Progenitor cell of endocrine pancreas (in vitro differentiated cells): ENCODE measurements around the gene WDFY3. TPM values are rescaled to one million over a fixed set of nuclear protein-coding genes. Genes with fewer than 3 reads are reported as not detected.

ENCODE experiments used
- DNase-seq: peaks from one replicate; pipeline ENCODE4 v3.0.0; 2021; ENCODE audit warnings: low spot score; ENCODE audit not compliant: unreplicated experiment
- H3K27ac Mint-ChIP-seq: 2 replicates; pipeline ENCODE4 v1.8.0; 2021; ENCODE audit warnings: mild to moderate bottlenecking, moderate library complexity, mixed read lengths
- H3K27me3 Mint-ChIP-seq: 2 replicates; pipeline ENCODE4 v1.8.0; 2021; ENCODE audit warnings: mixed read lengths
- H3K36me3 Mint-ChIP-seq: 2 replicates; pipeline ENCODE4 v1.8.0; 2022; ENCODE audit warnings: mixed read lengths; ENCODE audit not compliant: insufficient read depth
- H3K4me1 Mint-ChIP-seq: 2 replicates; pipeline ENCODE4 v1.8.0; 2021; ENCODE audit warnings: low read depth, mixed read lengths
- H3K4me3 Mint-ChIP-seq: 2 replicates; pipeline ENCODE4 v1.8.0; 2021; ENCODE audit warnings: low read depth, mild to moderate bottlenecking, moderate library complexity, mixed read lengths
- H3K9me3 Mint-ChIP-seq: 2 replicates; pipeline ENCODE4 v1.8.0; 2021; ENCODE audit warnings: low read depth, mixed read lengths
- CTCF ChIP-seq: fragments of 200-600 bp; sonication (generic); IDR thresholded peaks from one replicate; pipeline ENCODE4 v1.5.0; 2021; ENCODE audit warnings: antibody characterized with exemption, mild to moderate bottlenecking; ENCODE audit not compliant: unreplicated experiment
- total RNA-seq: library from RNA; stranded (reverse); gene quantifications from 2 replicates; pipeline ENCODE4 v1.2.1, GENCODE V29; 2021

Gene WDFY3
- total RNA-seq, 1 donor from 2014 or later = 115 TPM

- H3K4me1 Mint-ChIP-seq = peaks cover 9% of the 10 kb centered on the region
- no peak for DNase-seq
- no peak for TF ChIP-seq CTCF
- H3K36me3 Mint-ChIP-seq = peaks cover 42% of the 10 kb centered on the region
- H3K27ac Mint-ChIP-seq = no peak overlapping the region
- H3K9me3 Mint-ChIP-seq = no peaks in the 10 kb centered on the region
- H3K4me3 Mint-ChIP-seq = no peak overlapping the region
- no peaks in the 10 kb centered on the region for H3K27me3 Mint-ChIP-seq
Observed at GRCh38 chr4:84699001-84699671, 267.4 kb downstream of the WDFY3 start.

GRCh38 chr4:84697615-84698201 is 268.8 kb downstream of the WDFY3 start:
- peaks cover 9% of the 10 kb centered on the region for H3K4me1 Mint-ChIP-seq
- H3K36me3 Mint-ChIP-seq = peaks cover 40% of the 10 kb centered on the region
- no peak for DNase-seq
- H3K4me3 Mint-ChIP-seq = no peak overlapping the region
- no peak for TF ChIP-seq CTCF
- H3K27ac Mint-ChIP-seq = no peak overlapping the region
- H3K9me3 Mint-ChIP-seq = no peaks in the 10 kb centered on the region
- H3K27me3 Mint-ChIP-seq = no peaks in the 10 kb centered on the region

- Mint-ChIP-seq H3K4me1 (peaks cover 9% of the 10 kb centered on the region), H3K4me3 (no peak overlapping the region), H3K27me3 (no peaks in the 10 kb centered on the region), H3K36me3 (peaks cover 36% of the 10 kb centered on the region), H3K27ac (no peak overlapping the region), H3K9me3 (no peaks in the 10 kb centered on the region)
- no peak for DNase-seq
- no peak for TF ChIP-seq CTCF
Observed at GRCh38 chr4:84697159-84697558, 269.3 kb downstream of the WDFY3 start.

GRCh38 chr4:84691800-84692199 is 274.7 kb downstream of the WDFY3 start:
- Mint-ChIP-seq H3K27me3 (no peaks in the 10 kb centered on the region), H3K36me3 (peaks cover 35% of the 10 kb centered on the region), H3K9me3 (no peaks in the 10 kb centered on the region), H3K27ac (no peak overlapping the region), H3K4me3 (no peak overlapping the region), H3K4me1 (peaks cover 2% of the 10 kb centered on the region)
- TF ChIP-seq CTCF = no peak
- no peak for DNase-seq

GRCh38 chr4:84691170-84691691 is 275.3 kb downstream of the WDFY3 start:
- no peak overlapping the region for H3K27ac Mint-ChIP-seq
- peaks cover 36% of the 10 kb centered on the region for H3K36me3 Mint-ChIP-seq

More at GRCh38 chr4:84691170-84691691, 275.3 kb downstream of the WDFY3 start:
- no peaks in the 10 kb centered on the region for H3K27me3 Mint-ChIP-seq
- no peak for TF ChIP-seq CTCF
- H3K9me3 Mint-ChIP-seq = no peaks in the 10 kb centered on the region
- no peak for DNase-seq
- no peak overlapping the region for H3K4me3 Mint-ChIP-seq
- H3K4me1 Mint-ChIP-seq = peaks cover 2% of the 10 kb centered on the region
